ENCODE data around the gene MAP3K13.

The MAP3K13 gene

DNA sequence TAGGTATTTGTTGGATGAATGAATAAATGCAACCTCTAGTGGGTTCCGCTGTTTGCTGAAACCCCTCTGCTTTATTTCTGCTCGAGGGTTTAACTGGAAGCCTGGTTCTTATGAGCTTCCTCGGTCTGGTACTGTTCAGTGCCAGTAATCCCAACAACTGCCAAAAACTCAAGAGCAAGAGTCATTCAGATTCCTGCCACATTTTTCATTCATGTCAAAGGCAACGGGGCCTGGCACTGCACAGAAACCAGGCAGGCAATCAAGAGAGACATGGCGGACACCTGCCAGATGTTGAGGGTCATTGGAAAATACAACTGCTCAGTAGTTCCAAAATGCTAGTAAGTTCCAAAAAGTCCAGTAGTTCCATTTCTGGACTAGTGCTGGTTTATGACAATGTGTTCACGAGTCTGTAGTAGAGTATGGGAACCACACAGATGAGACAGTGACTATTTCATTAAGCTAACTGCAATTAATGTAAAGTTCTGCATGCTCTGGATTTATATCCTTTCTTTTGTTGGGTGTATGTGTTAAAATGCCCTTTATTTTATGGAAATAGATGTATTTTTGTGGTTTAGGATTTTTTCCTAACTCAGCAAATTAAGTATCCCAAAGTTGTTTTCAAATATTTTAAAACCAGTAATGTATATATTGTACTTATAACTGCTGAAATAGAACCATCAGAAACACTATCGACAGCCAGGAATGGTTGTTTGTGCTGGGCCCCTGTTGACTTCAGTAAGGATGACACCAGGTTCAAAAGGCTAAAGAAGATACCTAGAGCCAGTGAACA, 158.6 kb downstream of the MAP3K13 start:
- no peak for TF ChIP-seq EZH2phosphoT487 (IDR thresholded peaks at IDR 0.05; ENCODE audit: borderline replicate concordance, low read length)
- TF ChIP-seq, protein P1, sequence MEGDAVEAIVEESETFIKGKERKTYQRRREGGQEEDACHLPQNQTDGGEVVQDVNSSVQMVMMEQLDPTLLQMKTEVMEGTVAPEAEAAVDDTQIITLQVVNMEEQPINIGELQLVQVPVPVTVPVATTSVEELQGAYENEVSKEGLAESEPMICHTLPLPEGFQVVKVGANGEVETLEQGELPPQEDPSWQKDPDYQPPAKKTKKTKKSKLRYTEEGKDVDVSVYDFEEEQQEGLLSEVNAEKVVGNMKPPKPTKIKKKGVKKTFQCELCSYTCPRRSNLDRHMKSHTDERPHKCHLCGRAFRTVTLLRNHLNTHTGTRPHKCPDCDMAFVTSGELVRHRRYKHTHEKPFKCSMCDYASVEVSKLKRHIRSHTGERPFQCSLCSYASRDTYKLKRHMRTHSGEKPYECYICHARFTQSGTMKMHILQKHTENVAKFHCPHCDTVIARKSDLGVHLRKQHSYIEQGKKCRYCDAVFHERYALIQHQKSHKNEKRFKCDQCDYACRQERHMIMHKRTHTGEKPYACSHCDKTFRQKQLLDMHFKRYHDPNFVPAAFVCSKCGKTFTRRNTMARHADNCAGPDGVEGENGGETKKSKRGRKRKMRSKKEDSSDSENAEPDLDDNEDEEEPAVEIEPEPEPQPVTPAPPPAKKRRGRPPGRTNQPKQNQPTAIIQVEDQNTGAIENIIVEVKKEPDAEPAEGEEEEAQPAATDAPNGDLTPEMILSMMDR (IDR thresholded peaks at IDR 0.05; ENCODE audit: low read depth, low read length, poor library complexity, severe bottlenecking) = no peak
- Histone ChIP-seq H3K4me2 (ENCODE audit: low read length) (no peak overlapping the region), H3K79me2 (ENCODE audit: control insufficient read depth, low read length) (no peaks in the 10 kb centered on the region), H3K4me1 (ENCODE audit: control insufficient read depth, low read length) (no peaks in the 10 kb centered on the region), H3K9me3 (ENCODE audit: control insufficient read depth, insufficient read depth, low read length) (no peaks in the 10 kb centered on the region), H3K9me2 (replicated peaks; ENCODE audit: control insufficient read depth, low read length) (no peaks in the 10 kb centered on the region), H3K27ac (ENCODE audit: low read depth, low read length) (no peak overlapping the region), H4K20me1 (ENCODE audit: control insufficient read depth, insufficient read depth, low read depth, low read length) (no peaks in the 10 kb centered on the region), H3K27me3 (ENCODE audit: control insufficient read depth, low read length) (peaks cover 5% of the 10 kb centered on the region; the same call in 1 of the 2 replicates), H3F3A (ENCODE audit: control insufficient read depth, insufficient read depth) (no peaks in the 10 kb centered on the region), H3K36me3 (ENCODE audit: control insufficient read depth, low read length) (no peaks in the 10 kb centered on the region), H3K4me3 (ENCODE audit: low read length) (no peak overlapping the region)

DNA sequence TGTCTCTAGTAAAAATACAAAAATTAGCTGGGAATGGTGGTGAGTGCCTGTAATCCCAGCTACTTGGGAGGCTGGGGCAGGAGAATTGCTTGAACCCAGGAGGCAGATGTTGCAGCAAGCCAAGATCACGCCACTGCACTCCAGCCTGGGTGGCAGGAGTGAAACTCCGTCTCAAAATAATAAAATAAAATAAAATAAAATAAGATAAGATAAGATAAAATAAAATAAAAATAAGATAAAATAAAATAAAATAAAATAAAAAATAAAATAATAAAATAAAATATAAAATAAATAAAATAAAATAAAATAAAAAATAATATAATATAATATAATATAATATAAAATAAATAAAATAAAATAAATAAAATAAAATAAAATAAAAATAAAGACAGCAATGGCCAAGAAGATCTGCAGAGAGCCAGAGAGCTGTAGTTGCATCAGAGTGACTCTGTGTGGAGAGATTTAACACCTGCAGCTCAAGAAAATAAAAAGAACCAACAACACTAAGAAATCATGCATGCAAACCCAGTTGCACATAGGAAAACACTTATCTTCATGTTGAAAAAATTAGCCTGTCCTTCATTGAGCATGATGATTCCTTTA, 163.5 kb downstream of the MAP3K13 start:
- Histone ChIP-seq H3K79me2 (ENCODE audit: control insufficient read depth, low read length) (no peaks in the 10 kb centered on the region), H3K4me1 (ENCODE audit: control insufficient read depth, low read length) (no peaks in the 10 kb centered on the region), H3F3A (ENCODE audit: control insufficient read depth, insufficient read depth) (no peaks in the 10 kb centered on the region), H3K36me3 (ENCODE audit: control insufficient read depth, low read length) (no peaks in the 10 kb centered on the region), H3K27ac (ENCODE audit: low read depth, low read length) (no peak overlapping the region), H3K9me3 (ENCODE audit: control insufficient read depth, insufficient read depth, low read length) (no peaks in the 10 kb centered on the region), H3K4me2 (ENCODE audit: low read length) (no peak overlapping the region), H4K20me1 (ENCODE audit: control insufficient read depth, insufficient read depth, low read depth, low read length) (no peaks in the 10 kb centered on the region), H3K4me3 (ENCODE audit: low read length) (no peak overlapping the region), H3K27me3 (ENCODE audit: control insufficient read depth, low read length) (peaks cover 5% of the 10 kb centered on the region; the same call in 1 of the 2 replicates), H3K9me2 (replicated peaks; ENCODE audit: control insufficient read depth, low read length) (no peaks in the 10 kb centered on the region)
- no peak for TF ChIP-seq EZH2phosphoT487 (IDR thresholded peaks at IDR 0.05; ENCODE audit: borderline replicate concordance, low read length)
- TF ChIP-seq, protein P1 (IDR thresholded peaks at IDR 0.05; ENCODE audit: low read depth, low read length, poor library complexity, severe bottlenecking) = no peak

DNA sequence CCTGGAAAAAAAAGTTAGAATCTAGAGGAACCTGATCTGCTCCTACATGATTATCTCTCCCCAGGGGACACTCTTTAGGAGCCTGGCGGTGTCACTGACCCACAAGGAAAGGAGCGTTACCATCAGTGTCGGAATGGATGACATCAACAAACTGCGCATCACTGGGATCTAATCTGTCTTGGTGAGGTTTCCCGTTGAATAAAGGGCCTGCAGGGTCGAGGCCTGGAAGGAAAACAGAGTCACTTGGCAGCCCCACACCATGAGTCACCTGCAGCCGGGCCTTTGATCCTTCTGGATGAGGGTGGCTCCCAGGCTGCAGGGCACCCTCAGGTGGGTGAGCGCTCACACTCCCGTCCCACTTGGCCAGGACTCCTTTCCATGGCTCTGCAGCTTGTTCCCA, 164.4 kb downstream of the MAP3K13 start:
- no peak for TF ChIP-seq EZH2phosphoT487 (IDR thresholded peaks at IDR 0.05; ENCODE audit: borderline replicate concordance, low read length)
- TF ChIP-seq, protein P1 (IDR thresholded peaks at IDR 0.05; ENCODE audit: low read depth, low read length, poor library complexity, severe bottlenecking) = no peak
- Histone ChIP-seq H3K4me1 (ENCODE audit: control insufficient read depth, low read length) (no peaks in the 10 kb centered on the region), H3K4me3 (ENCODE audit: low read length) (no peak overlapping the region), H3K9me3 (ENCODE audit: control insufficient read depth, insufficient read depth, low read length) (no peaks in the 10 kb centered on the region), H3K9me2 (replicated peaks; ENCODE audit: control insufficient read depth, low read length) (no peaks in the 10 kb centered on the region), H4K20me1 (ENCODE audit: control insufficient read depth, insufficient read depth, low read depth, low read length) (no peaks in the 10 kb centered on the region), H3K27me3 (ENCODE audit: control insufficient read depth, low read length) (no peaks in the 10 kb centered on the region), H3K27ac (ENCODE audit: low read depth, low read length) (no peak overlapping the region), H3F3A (ENCODE audit: control insufficient read depth, insufficient read depth) (no peaks in the 10 kb centered on the region), H3K4me2 (ENCODE audit: low read length) (no peak overlapping the region), H3K79me2 (ENCODE audit: control insufficient read depth, low read length) (no peaks in the 10 kb centered on the region), H3K36me3 (ENCODE audit: control insufficient read depth, low read length) (no peaks in the 10 kb centered on the region)

All from DOHH2 (cell line).